Measurements from ENCODE around the gene GZMB.

DNA sequence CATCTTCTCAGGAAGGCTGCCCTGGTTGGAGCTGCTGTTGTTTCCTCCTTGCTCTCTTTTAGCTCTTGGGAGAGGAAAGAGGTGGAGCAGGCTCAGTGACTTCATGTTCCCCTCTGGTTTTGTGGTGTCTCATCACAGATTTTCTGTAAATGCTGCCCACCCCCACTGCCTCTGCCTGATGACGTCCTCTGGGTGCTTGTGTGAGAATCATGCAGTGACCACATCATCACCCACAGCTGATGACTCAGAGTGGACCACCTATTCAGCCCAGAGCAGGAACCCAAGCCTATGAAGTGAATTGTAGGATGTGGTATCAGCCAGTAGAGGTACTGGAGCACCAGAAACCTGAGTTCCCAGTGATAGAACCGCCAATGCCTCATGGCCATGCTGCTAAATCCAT lies at the start of gene GZMB:
- no peak for TF ChIP-seq POLR2A (IDR thresholded peaks at IDR 0.05; ENCODE audit: low read length)
- no peak for TF ChIP-seq GATA1 (IDR thresholded peaks at IDR 0.05; ENCODE audit: low read depth, low read length)
